Measurements from ENCODE around the gene NKX6-2.
"Not testable (repeated sequence)": the region's sequence is repeated elsewhere in the genome, so short reads cannot be mapped to it uniquely, and the experiment has no call there.

Gene NKX6-2

DNA sequence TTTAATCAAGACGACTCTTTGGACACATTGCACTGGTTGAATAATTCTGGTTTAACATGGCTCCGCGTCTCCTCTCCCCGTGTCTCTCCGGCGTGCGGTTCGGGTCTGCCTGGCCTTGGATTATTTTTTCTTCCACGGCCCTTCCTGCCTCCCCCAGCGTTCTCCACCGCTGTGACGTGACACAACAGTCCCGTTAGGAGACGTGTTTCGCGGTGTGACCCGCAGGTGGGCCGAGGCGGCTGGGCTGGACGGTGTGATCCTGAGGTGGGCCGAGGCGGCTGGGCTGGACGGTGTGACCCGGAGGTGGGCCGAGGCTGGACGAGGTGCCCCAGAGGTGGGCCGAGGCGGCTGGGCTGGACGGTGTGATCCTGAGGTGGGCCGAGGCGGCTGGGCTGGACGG, 12.0 kb upstream of the NKX6-2 start:
- not testable (repeated sequence) for DNase-seq (ENCODE audit: low spot score)

DNA sequence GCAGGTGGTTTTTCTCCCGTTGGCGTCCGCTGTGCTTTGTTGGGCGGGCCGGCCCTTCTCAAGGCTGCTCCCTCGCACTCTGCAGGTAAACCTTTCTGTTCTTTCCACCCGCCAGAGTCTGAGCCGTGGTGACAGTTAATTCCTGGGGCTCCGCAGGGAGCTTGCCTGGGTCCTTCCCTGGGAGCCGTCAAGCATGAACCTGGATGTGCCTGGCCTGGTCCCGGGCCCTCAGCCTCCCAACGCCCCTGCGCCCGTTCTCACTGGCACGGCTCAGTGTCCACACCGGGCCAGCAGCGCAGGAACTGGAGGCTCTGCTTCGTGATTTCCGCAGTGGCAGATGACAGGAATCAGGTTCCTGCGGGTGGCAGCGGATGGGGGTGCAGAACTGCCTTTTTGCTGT, 10.9 kb upstream of the NKX6-2 start:
- no peak for DNase-seq (ENCODE audit: low spot score)

- no peak for DNase-seq (ENCODE audit: low spot score)
These were observed 8.2 kb upstream of the NKX6-2 start for GRCh38 chr10:132793871-132794849.

- no peak for DNase-seq (ENCODE audit: low spot score)
These were observed 7.3 kb upstream of the NKX6-2 start for GRCh38 chr10:132793213-132793612.

- DNase-seq (ENCODE audit: low spot score) = no peak
These were observed 6.8 kb upstream of the NKX6-2 start for GRCh38 chr10:132792796-132793195.

- DNase-seq (ENCODE audit: low spot score) = not testable (repeated sequence)
These were observed 6.2 kb upstream of the NKX6-2 start for GRCh38 chr10:132792099-132792498.

DNA sequence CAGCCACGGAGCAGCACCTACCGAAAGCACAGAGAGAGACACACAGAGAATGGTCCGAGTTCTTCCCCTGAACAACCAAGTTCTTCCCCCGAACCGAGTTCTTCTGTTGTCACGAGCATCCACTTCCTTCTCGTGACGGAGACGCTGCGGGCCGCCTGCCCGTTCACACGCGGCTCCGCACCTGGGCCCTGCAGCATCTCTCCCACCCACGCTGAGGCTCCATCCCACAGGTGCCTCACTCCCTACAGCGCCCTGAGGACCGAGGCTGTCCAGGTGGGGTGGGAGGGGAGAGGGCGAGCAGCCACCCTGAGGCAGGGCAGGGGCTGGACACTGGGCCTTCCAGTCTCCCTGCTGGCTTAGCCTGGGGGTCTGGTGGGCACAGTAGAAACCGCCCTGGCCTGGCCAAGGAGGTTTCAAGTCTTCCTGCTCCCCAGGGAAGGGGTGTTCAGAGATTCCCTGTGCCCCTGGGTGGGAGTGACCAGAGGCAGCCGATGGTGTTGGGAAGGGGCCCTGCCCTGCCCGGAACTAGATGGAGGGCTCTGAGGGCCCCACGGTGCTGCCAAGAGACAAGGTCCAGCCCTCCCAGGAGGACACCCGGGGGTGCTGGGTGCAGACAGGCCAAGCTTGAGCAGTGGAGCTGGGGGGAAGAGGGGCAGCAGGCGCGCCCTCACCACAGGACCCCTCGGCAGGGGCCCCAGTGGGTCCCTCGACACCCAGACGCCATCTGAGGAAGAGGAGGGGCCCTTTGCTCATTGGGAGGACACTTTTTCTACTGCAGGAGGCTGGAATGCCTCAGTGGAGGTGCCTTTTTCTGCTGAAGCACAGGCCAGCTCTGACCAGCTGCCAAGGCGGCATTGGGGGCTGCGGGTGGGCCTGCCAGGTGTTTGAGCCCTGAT, 5.2 kb upstream of the NKX6-2 start:
- no peak for DNase-seq (ENCODE audit: low spot score)

DNA sequence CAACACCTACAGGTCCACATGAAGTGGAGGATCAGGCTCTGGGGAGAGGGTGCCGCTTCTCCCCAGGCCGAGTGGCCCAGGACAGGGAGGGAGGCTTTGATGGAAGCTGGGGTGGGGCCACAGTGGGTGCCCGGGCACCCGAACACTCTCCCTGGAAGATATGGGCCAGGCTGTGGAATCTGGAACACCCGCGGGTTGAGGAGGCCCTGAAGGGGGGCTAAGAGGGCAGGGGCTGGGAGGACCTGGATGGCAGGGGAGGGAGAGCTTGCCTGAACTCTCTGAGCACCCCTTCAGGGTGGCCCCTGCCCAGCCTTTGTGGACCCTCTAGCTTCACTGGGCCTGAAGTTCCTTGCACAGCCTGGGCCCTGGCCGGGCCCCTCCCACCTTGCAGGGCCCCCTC, 4.5 kb upstream of the NKX6-2 start:
- DNase-seq (ENCODE audit: low spot score) = no peak

DNA sequence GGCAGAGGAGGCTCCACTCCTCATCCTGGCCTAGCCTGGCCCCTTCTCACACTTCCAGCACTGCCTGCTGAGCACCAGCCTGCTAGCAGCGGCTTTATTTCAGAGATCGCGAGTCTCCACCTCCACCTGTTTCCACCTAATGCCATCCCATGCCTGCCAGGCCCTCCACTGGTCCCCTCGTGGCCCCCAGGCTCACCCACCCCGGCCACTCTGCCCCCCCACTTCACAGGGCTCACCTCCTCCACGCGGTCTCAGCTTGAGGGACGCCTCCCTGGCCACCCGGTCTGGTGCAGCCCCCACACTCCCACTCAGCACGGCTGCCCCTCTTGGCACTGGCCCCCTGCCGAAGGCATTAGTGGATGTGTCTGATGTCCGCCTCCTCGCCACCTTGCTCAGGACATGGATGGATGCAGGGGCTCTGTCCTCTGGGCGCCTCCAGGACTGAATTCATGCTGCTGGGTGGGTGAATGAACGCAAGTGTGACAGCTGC, 3.8 kb upstream of the NKX6-2 start:
- no peak for DNase-seq (ENCODE audit: low spot score)

GRCh38 chr10:132788831-132789219, 2.9 kb upstream of the NKX6-2 start:
- DNase-seq (ENCODE audit: low spot score) = no peak

DNA sequence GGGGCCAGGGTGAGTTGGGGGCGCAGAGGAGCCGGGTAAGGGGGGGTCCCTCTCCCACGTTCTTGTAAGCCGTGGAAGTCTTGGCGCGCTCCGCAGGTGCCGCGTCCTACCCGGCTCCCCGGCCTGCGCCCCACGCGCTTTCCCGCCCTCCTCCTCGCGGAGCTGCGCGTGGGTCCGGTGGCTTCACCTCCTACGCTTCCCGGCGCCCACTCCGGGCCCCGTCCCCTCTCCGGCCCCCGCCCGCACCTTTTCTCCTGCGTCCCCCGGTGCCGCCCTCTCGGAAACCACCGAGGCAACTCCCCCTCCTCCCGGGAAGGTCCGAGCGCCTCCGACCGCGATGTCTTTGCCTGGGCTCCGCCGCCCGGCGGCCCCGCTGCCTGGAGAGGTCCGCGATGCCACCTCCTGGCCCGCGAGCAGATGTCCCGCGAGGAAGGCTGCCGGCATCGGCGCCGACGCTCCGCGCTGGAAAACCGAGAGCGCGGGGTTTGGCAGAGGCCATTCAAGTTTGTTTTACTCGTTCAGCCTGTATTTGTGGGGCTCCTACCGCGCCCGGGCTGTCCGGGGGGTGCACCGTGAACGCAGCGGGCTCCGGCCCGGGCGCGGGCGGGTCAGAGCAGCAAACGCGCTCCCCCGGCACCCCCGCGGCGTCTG, 2.4 kb upstream of the NKX6-2 start:
- no peak for DNase-seq (ENCODE audit: low spot score)

DNA sequence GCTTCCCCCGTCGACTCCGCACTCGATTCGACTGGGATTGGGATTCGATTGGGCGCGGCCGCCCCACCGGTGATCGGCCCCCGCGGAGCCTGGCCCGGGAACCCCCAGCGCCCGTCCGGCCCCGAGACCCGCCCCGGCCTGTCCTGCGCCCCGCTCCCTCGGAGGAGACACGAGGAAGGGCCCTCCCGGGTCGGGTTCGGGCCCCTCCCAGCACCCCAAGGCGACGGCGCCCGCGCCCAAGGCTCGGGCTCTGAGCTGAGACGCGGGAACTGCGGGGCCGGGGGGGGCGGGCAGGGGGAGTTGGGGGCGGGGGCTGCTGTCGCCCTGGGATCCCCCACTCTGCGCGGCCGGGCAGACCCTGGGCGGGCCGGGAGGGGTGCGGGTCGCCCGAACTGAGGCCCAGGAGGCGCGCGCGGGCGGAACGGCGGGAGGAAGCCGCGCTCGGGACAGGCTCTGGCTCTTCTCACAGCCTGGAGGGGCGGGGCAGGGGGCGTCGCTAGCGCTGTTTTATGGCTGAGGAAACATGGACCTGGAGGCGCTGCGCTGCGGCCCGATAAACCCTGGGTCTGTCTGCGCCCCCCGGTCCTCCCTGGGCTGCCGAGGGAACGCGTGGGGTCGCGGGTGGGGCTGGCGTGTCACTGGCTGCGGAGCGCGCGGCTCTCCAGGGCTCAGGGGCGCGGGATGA, 1.7 kb upstream of the NKX6-2 start:
- no peak for DNase-seq (ENCODE audit: low spot score)

- no peak for DNase-seq (ENCODE audit: low spot score)
These were observed 1.0 kb upstream of the NKX6-2 start for GRCh38 chr10:132786884-132787494.

DNA sequence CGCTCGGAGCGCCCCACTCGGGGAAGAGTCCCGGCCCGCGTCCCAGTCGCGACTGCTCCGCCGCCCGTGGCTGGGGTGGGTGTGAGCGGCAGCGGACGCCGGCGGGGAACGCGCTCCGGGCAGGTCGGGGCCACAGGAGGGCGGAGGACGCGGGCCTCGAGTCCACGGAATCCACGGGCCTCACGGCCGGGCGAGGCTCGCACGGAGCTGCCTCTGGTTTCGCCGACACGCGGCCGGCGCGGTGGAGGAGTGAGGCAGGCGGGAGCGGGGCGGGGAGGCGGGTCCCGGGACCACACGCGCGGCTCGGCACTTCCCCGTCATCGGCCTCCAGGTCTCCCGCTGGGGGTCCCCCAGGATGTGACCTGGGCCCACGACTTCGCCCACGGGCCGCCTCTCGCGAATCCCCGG, 533 bp upstream of the NKX6-2 start:
- DNase-seq (ENCODE audit: low spot score) = no peak

DNA sequence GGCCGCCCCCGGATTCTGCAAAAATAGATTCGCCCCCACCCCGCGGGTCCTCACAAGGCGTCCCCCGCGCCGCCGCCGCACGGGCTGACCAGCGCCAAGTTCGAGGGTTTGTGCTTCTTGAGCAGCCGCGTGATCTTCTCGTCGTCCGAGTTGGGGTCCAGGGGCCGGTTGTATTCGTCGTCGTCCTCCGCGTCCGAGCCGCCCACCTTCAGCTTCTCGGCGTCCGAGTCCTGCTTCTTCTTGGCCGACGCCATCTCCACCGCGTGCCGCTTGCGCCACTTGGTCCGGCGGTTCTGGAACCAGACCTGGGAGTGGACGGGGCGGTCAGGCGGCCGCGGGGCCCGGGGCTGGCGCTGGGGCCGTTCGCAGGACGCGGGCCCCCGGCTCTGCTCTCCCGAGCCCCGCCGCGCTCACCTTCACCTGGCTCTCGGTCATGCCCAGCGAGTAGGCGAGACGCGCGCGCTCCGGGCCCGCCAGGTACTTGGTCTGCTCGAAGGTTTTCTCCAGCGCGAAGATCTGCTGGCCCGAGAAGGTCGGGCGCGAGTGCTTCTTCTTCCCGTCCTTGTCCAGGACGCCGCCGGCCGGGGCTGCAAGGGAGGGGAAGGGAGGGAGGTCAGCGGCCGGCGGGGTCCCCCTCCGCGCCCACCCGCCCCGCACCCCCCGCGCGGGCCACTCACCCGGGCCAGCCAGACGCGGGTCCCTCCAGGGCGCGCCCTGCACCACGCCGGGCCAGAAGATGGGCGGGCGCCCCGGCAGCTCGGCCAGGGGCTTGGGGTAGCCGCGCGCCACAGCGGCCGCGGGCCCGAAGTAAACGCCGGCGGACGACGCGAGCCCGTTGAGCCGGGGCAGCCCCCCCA, 853 bp downstream of the NKX6-2 start:
- DNase-seq (ENCODE audit: low spot score) = no peak

DNA sequence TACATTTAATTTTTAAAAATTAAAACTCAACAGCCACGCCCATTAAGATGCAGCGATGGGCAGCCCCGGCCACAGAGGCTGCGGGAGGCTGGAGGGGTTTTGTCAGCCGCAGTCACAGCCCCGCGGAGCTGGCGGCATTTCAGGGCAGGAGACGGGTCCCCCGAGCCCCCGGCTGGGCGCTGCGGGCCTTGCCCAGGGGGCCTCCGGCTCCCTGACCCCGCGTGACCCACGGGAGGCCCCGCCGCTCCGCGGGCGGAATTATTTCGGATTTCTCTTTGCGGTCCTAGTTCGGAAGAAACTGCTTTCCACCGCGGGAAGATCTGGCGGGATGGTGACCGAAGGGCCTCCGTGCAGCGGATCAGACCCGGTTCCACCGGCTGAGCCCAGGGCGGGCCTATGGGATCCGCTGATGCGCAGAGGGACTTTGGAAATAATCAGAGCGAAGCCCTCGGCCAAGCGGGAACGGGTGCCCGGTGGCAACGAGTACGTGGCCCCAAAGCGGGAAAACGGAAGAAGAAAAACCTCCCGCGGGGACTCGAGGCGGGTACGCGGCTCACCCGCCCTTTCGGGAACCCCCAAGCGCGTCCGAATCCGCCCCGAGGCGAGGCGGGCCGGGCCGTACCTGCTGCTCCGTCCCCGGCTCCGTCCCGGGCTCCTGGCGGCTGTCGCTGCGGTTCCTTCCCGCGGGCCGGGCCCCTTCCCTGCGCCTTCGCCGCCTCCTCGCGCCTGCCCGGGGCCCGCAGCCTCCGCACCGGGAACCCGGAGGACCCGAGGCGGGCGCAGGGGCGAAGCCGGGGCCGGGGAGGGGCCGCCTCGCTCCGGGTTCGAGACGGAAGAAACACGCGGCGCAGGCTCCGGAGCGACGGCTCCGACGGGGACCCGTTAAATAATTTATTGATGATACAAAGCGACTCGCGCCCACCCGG, 1.7 kb downstream of the NKX6-2 start:
- DNase-seq (ENCODE audit: low spot score) = no peak

GRCh38 chr10:132783165-132783939, 2.6 kb downstream of the NKX6-2 start:
- DNase-seq (ENCODE audit: low spot score) = no peak

GRCh38 chr10:132781556-132781955, 4.4 kb downstream of the NKX6-2 start:
- DNase-seq (ENCODE audit: low spot score) = no peak
